SW 1271 (cell line): Measurements from ENCODE around the gene KCNT1.

Experiments used
- DNase-seq, 2 experiments: peaks; one replicate each; lab custom pipeline; 2025; lab: John Stamatoyannopoulos, UW

KCNT1 gene

GRCh38 chr9:135822374-135822755 lies 120.4 kb downstream of the KCNT1 start:
- no peak for DNase-seq

- DNase-seq, result no peak
These were observed 121.1 kb downstream of the KCNT1 start for GRCh38 chr9:135823036-135823435.

DNA sequence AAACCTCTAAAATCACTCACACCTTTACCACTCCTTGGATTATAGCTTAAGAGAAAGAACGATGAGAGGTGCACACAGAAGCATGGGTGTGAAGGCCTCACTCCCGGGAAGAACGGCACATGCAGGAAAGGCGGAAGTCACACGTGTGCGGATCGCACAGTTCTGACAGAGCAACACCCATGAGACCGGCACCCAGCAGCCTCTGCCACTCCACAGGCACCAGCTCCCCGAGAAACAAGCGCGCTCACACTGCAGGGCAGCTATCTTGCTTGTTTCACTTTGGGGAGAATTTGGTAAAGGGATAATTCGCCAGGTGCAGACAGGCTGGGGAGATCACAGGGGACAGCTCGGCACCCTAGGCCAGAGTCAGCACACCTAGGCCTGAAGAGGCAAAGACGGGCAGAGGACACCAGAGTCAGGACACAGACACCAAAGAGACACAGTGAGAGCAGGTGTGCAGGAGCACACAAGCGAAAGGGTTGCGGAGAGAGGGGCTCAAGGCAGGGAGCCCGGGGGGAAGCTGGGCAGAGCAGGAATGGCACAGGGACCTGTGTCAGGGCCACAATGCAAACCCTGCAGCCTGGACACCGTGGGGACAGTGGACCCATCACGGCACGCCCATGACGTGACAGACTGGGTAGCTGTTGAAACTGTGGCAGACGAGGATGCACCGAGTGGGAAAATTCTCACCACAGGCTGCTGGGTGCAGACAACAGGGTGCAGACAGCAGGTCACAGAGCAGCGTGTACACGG lies 123.6 kb downstream of the KCNT1 start:
- no peak for DNase-seq

DNA sequence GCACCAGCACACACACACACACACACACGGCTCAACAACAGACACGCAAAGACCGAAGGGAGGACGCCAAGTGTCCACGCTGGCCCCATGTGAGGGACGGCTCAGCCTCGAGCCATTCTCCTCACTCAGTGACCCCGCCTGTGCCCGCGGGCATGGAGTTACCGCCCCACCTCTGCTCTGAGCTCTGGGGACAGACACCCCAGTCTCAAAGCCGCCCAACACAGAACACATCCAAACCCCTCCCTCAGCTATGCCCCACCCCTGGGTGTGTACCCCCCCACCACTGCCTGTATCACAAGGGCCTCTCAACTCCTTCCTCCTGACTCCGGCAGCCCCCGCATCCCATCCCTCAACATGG lies 124.2 kb downstream of the KCNT1 start:
- no peak for DNase-seq

DNA sequence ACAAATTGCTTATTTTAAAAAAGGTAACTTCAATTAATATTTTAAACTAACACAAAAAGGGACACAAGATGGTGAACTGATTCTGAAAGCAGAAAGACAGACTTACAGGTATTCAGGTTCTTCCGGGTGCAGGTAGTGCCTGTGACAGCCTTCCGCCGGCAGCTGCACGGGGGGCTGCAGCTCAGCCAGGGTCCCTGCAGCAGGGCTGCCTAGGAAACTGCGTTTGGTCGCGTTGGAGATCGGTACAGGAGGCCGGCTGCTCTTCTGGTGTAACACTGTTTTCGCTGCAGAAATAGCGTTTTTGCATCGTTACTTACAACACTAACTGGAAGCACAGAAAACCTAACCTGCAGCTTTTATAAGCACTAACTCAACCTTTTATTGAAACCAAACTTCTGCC lies 125.3 kb downstream of the KCNT1 start:
- no peak for DNase-seq

- DNase-seq, result no peak
These were observed 126.0 kb downstream of the KCNT1 start for GRCh38 chr9:135827866-135828580.

GRCh38 chr9:135828656-135829055 lies 126.7 kb downstream of the KCNT1 start:
- no peak for DNase-seq

- DNase-seq, result no peak
These were observed 128.5 kb downstream of the KCNT1 start for GRCh38 chr9:135830496-135830895.

- no peak for DNase-seq
These were observed 131.9 kb downstream of the KCNT1 start for GRCh38 chr9:135833864-135834263.

DNA sequence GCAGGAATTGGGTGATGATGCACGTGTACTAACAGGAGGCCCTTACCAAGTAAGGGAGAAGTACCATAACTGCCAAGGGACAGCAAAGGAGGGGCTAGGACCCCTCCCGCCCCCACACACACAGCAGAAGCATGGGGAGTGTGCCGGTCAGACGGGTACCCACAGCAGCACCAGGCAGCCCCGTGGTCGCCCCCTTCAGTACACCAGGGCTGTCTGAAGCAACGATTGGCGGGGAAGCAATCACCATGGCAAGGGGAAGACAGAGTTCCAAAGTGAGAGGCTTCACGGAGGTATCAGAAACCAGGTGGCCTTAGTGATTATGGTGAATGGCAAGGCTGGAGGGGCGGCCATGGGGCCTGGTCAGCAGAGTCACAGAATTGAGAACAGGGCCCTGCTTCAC lies 133.1 kb downstream of the KCNT1 start:
- DNase-seq, result no peak

DNA sequence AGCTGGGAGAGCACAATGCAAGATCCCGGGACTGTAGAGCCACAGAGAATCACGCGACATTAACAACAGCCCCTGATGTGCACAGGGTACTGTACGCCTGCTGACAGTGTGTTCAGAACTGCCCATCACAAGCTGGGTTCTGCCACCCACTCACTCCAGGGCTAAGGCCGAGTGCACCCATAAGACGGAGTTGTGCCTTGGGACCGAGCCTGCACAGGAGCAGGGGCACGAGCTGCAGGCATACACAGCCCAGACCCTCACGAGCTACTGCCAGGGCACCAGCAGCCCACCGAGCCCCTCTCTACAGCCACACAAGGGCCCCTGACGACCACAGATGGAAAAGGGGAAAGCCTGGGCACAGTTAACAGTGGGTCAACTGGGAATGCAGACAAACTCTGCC lies 137.5 kb downstream of the KCNT1 start:
- DNase-seq, result no peak

DNA sequence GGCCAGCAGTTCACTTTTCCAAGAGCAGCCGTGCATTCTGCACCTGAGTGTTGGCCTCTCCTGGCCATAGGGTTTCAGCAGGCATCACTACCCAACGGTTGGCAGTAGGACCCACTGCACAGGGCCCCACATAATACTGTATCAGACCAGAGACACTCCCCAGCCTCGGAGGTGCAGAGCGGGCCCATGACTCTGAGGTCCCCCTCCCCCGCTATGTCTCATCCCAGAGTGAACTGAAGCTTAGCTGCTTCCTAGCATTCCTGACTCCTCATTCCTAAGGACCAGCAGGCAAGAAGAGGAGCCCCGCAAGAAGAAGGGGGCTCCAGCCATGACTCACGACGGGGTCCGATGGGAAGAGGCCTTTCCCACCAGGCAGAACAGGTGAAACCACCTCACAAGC lies 138.1 kb downstream of the KCNT1 start:
- DNase-seq, result no peak

GRCh38 chr9:135840539-135840938 lies 138.6 kb downstream of the KCNT1 start:
- DNase-seq, result no peak
